Activated naive CD8-positive, alpha-beta T cell treated with anti-CD3 and anti-CD28 coated beads, Interleukin-2, amount 50 U/mL, for 24 hours (primary cell): ENCODE measurements around the gene MKRN2OS.

ENCODE experiments used
- ATAC-seq: fragments of 150-1000 bp; cut with Tn5 transposase; one replicate; pipeline ENCODE4 v1.10.0; 2021
- DNase-seq: peaks from one replicate; pipeline ENCODE4 v3.0.0; 2021
- H3K27ac Mint-ChIP-seq: one replicate; pipeline ENCODE4 v1.8.0; 2021; ENCODE audit warnings: mild to moderate bottlenecking, mixed read lengths
- H3K27me3 Mint-ChIP-seq: one replicate; pipeline ENCODE4 v1.8.0; 2021; ENCODE audit warnings: mixed read lengths
- H3K36me3 Mint-ChIP-seq: one replicate; pipeline ENCODE4 v1.8.0; 2021; ENCODE audit warnings: low read depth, mixed read lengths
- H3K4me1 Mint-ChIP-seq: one replicate; pipeline ENCODE4 v1.8.0; 2021; ENCODE audit warnings: mixed read lengths
- H3K4me3 Mint-ChIP-seq: one replicate; pipeline ENCODE4 v1.8.0; 2021; ENCODE audit warnings: mild to moderate bottlenecking, moderate library complexity, mixed read lengths
- H3K9me3 Mint-ChIP-seq: one replicate; pipeline ENCODE4 v1.8.0; 2021; ENCODE audit warnings: mixed read lengths

Gene MKRN2OS, protein sequence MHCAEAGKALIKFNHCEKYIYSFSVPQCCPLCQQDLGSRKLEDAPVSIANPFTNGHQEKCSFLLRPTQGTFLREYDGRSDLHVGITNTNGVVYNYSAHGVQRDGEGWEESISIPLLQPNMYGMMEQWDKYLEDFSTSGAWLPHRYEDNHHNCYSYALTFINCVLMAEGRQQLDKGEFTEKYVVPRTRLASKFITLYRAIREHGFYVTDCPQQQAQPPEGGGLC

DNA sequence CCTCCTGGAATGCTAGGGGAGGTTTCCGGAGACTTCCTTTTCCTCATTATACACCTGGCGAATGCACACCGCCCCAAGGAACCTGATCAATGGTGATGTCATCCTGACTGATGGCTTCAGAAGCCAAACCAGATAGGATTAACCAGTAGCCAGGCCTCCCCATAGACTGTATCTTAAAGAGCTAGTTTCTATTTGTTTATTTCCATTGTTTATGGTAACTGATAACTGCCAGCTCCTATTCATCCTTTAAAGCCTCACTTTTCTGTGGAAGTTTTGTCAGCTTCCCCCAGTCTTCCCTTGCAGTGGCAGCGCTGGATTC lies at the start of gene MKRN2OS:
TSS of gene MKRN2OS (minus strand) at position 27 of the 319 bp plus-strand sequence. CDS start 35 bp downstream, outside the sequence.
- Mint-ChIP-seq H3K27me3 (no peaks in the 10 kb centered on the region), H3K27ac (no peak within 1 kb of the TSS), H3K4me3 (no peak within 1 kb of the TSS), H3K4me1 (no peaks in the 10 kb centered on the region), H3K36me3 (no peaks in the 10 kb centered on the region), H3K9me3 (no peaks in the 10 kb centered on the region)
- ATAC-seq, result no peak
- DNase-seq, result no peak

DNA sequence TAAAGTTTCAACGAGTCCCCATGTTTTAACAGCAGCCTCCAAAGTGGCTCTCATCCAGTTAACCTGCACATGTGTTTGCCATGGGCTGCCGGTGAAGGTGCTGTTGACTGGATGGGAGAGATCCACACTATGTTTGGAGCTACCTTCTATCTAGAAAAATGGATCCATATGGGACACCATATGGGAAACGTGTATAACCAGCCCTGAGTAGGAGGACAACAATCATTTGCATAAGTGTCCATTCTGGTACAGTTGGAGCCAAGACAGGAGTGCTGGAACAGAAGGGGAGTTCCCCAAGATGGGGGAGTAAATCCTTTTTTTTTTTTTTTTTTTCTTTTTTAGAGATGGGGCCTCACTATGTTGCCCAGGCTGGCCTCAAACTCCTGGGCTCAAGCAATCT lies 48.2 kb upstream of the MKRN2OS start:
- Mint-ChIP-seq H3K4me1 (no peaks in the 10 kb centered on the region), H3K27me3 (no peaks in the 10 kb centered on the region), H3K27ac (peak overlapping the region; percentile 82), H3K36me3 (peaks cover 57% of the 10 kb centered on the region), H3K9me3 (no peaks in the 10 kb centered on the region), H3K4me3 (no peak overlapping the region)
- ATAC-seq, result no peak
- DNase-seq, result no peak

DNA sequence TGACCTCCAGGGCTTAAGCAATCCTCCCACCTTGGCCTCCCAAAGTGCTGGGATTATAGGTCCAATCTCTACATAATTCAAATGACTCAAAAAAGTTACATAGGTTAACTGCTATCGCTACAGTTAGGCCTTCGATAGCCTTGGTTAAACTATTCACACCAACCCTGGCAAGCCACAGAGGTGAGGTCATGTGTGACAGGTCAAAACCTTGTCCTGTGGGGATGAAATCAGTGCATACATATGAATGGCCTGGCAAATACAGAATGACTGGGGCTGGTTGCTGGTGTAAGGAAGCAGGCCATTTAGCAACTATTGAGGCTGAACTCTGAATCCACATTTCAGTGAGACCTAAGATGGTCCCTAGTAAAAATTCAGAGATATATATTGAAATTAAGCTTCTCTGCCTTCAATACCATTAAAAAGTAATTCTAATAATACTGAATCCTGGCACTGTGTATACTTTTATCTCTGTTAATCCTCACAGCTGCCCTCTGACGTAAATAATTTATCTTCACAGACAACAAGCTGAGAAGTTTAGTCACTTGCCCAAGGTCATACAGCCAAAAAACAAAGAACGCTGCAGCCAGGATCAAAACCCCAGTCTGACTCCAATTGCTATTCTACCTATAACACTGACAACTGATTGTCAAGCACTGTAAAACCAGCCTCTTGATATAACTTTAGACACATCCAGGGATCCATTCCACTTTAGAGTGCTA lies 46.9 kb upstream of the MKRN2OS start:
- Mint-ChIP-seq H3K27ac (peak overlapping the region; percentile 9), H3K4me1 (no peaks in the 10 kb centered on the region), H3K36me3 (peaks cover 58% of the 10 kb centered on the region), H3K4me3 (no peak overlapping the region), H3K9me3 (no peaks in the 10 kb centered on the region), H3K27me3 (no peaks in the 10 kb centered on the region)
- ATAC-seq (no peak), DNase-seq (no peak)

DNA sequence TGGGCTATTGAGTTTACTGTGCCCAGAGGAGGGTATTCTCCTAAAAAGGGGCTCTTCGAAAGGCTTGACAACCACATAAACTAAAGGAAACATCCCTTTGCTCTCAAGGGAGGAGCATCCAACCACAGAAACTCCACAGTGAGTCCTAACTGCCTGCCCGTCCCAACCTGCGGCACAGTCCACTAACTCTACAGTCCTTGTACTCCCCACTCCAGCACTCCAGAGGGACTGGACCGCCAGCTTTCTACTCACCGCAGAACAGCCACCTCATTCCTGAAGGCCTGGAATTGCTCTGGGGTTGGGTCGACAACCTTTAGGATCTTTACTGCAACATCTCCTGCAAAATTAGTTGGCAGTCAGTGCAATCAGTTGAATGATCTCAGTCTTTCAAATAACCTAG lies 46.2 kb upstream of the MKRN2OS start:
- Mint-ChIP-seq H3K4me1 (no peaks in the 10 kb centered on the region), H3K27ac (peak overlapping the region; percentile 9), H3K27me3 (no peaks in the 10 kb centered on the region), H3K4me3 (no peak overlapping the region), H3K9me3 (no peaks in the 10 kb centered on the region), H3K36me3 (peaks cover 55% of the 10 kb centered on the region)
- DNase-seq (no peak), ATAC-seq (no peak)

DNA sequence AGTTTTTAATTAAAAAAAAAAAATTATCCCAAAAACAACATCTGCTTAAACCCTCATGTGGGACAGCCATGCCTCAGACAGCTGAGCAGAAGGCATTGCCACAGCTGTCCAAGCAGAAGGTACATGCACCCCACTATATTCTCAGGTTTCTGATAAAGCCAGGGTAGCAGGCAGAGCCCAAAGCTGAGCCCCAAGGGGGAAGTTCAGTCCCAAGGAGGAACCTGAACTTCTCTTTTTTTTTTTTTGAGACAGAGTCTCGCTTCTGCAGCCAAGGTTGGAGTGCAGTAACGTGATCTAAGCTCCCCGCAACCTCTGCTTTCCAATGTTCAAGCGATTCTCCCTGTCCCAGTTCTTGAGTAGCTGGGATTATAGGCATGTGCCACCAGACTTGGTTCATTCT lies 44.8 kb upstream of the MKRN2OS start:
- no peak overlapping the region for H3K27ac Mint-ChIP-seq
- H3K4me3 Mint-ChIP-seq, result no peak overlapping the region
- DNase-seq, result no peak
- no peaks in the 10 kb centered on the region for H3K4me1 Mint-ChIP-seq
- no peaks in the 10 kb centered on the region for H3K27me3 Mint-ChIP-seq
- no peaks in the 10 kb centered on the region for H3K9me3 Mint-ChIP-seq
- ATAC-seq, result no peak
- H3K36me3 Mint-ChIP-seq, result peaks cover 52% of the 10 kb centered on the region

DNA sequence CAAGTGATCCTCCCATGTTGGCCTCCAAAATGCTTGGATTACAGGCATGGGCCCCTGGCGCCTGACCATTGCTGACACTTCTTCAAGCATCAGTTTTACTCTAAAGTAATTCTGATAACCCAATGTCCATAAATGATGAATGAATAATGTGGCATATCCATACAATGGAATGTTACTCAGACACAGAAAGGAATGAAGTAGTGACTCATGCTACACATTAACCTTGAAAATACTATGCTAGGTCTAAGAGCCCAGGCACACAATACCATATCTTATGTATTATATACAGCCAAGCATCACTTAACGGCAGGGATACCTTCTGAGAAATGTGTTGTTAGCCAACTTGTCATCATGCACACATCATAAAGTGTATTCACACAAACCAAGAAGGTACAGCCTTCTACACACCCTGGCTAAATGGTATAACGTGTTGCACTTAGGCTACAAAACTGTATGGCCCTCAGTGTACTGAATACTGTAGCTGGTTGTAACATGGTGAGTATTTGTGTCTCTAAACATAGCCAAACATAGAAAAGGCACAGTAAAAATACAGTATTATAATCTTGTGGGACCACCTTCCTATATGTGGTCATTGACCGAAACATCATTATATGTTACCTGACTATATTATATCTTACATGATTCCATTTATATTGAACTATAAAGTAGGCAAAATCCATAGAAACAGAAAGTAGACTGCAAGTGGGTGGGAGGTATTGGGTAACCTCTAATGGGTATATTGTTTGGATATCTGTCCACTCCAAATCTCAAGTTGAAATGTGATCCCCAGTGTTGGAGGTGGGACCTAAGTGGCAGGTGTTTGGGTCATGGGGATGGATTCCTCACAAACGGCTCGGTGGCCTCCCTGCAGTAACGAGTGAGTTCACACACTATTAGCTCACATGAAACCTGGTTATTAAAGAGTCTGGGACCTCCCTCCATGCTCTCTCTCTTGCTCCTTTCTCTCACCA lies 43.0 kb upstream of the MKRN2OS start:
- no peak overlapping the region for H3K4me3 Mint-ChIP-seq
- no peak for ATAC-seq

DNA sequence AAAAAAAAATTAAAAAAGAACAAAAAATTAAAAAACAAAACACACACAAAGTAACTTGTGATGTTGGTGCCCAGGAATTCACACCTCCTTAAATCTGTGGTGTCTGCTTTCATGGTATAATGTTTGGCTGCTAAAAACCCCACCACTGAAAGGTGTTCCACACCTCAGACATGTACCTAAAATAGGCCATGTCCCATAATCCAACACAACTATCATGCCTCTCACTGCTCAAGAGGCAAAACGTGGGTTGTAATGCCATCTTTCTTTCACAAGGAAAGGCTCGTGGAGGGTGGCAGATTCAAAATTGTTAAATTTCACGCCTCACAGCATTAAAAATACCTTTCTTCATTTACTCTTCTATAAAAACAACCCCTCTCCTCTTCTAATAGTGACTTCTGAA lies 41.1 kb upstream of the MKRN2OS start:
- Mint-ChIP-seq H3K4me1 (no peaks in the 10 kb centered on the region), H3K27ac (peak overlapping the region; percentile 42), H3K4me3 (no peak overlapping the region), H3K36me3 (peaks cover 47% of the 10 kb centered on the region), H3K27me3 (no peaks in the 10 kb centered on the region), H3K9me3 (no peaks in the 10 kb centered on the region)
- DNase-seq, result no peak
- ATAC-seq, result no peak

More for the DNA sequence above, 43.0 kb upstream of the MKRN2OS start:
- H3K27me3 Mint-ChIP-seq, result no peaks in the 10 kb centered on the region
- H3K36me3 Mint-ChIP-seq, result peaks cover 51% of the 10 kb centered on the region
- no peaks in the 10 kb centered on the region for H3K9me3 Mint-ChIP-seq
- no peak overlapping the region for H3K27ac Mint-ChIP-seq
- H3K4me1 Mint-ChIP-seq, result no peaks in the 10 kb centered on the region
- DNase-seq, result no peak

DNA sequence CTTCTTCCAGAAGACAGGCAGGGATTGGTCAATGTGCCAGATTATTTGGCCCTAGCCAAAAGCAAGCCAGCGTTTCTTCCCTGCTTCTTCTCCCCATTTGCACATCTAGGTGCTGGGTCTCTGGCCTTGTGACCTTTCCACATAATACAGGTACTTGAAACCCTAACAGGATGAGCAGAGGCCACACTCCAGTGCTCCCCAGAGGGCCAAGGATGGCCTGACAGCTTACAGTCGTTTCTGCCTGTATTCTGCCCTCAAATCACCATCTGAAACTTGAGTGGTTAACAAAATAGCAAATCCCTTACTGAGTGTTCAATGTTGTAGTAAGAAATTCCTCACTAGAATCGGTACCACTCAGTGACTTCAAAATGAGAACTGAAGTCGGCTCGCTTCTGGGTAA lies 40.7 kb upstream of the MKRN2OS start:
- no peaks in the 10 kb centered on the region for H3K9me3 Mint-ChIP-seq
- H3K4me3 Mint-ChIP-seq, result no peak overlapping the region
- no peak for ATAC-seq
- peak overlapping the region; percentile 42 for H3K27ac Mint-ChIP-seq
- no peak for DNase-seq
- H3K4me1 Mint-ChIP-seq, result no peaks in the 10 kb centered on the region
- peaks cover 47% of the 10 kb centered on the region for H3K36me3 Mint-ChIP-seq
- no peaks in the 10 kb centered on the region for H3K27me3 Mint-ChIP-seq

DNA sequence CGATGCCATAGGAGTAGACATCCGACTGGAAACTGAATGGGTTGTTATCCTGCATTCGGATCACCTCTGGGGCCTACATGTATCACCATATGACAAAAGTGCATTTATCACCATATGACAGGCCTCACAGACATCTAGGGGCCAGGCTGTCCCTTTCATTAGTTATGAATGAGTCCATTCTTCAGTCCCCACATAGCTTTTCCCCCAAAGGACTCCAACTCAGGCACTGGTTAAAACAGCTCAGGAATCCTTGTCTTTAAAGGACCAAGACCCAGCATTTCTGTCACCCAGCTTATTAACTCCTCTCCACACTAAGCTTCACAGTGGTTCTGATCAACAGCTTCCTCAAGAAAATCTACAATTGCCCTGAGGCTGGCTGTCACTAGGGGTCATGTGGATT lies 39.9 kb upstream of the MKRN2OS start:
- no peaks in the 10 kb centered on the region for H3K4me1 Mint-ChIP-seq
- H3K27me3 Mint-ChIP-seq, result no peaks in the 10 kb centered on the region
- no peak for DNase-seq
- H3K9me3 Mint-ChIP-seq, result no peaks in the 10 kb centered on the region
- H3K36me3 Mint-ChIP-seq, result peaks cover 41% of the 10 kb centered on the region
- no peak overlapping the region for H3K27ac Mint-ChIP-seq
- no peak overlapping the region for H3K4me3 Mint-ChIP-seq
- no peak for ATAC-seq

DNA sequence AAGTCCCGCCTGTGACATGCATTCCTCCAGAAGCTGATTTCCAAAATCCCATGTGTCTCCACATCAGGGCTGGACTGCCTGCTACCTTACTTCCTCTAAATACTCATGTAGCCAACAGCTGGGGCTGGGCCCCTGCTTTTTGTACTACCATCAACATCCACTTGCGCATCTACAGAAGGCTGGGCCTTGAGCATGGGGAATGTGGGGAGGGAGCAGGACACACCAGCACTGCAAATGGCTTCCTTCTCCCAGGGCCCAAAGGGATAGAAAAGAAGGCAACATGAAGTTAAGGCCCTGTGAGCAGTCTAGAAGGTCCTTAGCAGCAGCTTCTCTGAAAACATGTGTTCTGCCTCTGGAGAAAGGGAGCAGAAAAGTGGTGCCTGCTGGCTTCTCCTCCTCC lies 38.8 kb upstream of the MKRN2OS start:
- H3K4me1 Mint-ChIP-seq, result no peaks in the 10 kb centered on the region
- H3K36me3 Mint-ChIP-seq, result peaks cover 48% of the 10 kb centered on the region
- no peak for ATAC-seq
- H3K27ac Mint-ChIP-seq, result peak overlapping the region; percentile 22
- DNase-seq, result no peak
- no peak overlapping the region for H3K4me3 Mint-ChIP-seq
- H3K27me3 Mint-ChIP-seq, result no peaks in the 10 kb centered on the region
- H3K9me3 Mint-ChIP-seq, result no peaks in the 10 kb centered on the region

DNA sequence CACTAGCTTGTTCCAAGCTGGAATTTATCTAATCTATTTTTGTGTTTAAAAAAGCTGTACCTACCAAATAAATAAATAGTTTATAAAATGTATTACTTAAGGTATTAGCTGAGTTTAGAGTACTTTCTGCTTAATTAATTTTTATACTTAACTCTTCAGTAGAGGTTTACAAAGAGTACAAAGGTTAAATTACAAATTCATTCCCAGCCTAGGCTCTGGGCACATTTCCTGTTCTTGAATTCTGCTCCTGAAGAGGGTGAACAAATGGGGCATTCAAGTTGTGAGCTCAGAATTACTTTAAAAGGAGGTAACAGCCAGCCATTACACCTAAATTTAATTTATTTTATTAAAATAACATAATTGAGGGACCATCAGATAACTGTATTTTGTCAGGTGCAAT lies 38.0 kb upstream of the MKRN2OS start:
- Mint-ChIP-seq H3K4me1 (no peaks in the 10 kb centered on the region), H3K27me3 (no peaks in the 10 kb centered on the region), H3K4me3 (no peak overlapping the region), H3K9me3 (no peaks in the 10 kb centered on the region), H3K36me3 (peaks cover 48% of the 10 kb centered on the region), H3K27ac (no peak overlapping the region)
- ATAC-seq (no peak), DNase-seq (no peak)

DNA sequence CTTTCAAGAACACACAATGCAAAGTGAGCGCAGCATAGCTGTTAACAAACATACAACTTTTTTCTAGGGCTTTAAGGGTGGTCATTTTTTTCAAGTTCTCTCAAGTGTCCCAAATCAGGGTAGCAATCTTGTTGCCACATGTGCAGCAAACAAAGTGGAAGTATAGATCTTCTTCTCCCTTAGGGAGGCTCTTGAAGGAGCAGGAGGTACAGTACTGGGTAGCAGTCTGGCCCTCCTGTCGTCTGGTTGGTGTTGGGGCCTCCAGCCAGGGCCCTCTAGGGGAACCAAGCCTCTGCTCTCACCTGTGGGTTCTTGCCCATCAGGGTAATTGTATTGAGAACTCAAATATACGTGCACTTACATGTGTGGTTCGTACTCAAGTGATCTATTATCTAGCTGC lies 37.4 kb upstream of the MKRN2OS start:
- H3K27me3 Mint-ChIP-seq, result no peaks in the 10 kb centered on the region
- H3K27ac Mint-ChIP-seq, result no peak overlapping the region
- H3K9me3 Mint-ChIP-seq, result no peaks in the 10 kb centered on the region
- H3K4me1 Mint-ChIP-seq, result no peaks in the 10 kb centered on the region
- peaks cover 48% of the 10 kb centered on the region for H3K36me3 Mint-ChIP-seq
- ATAC-seq (no peak), DNase-seq (no peak)
- H3K4me3 Mint-ChIP-seq, result no peak overlapping the region

DNA sequence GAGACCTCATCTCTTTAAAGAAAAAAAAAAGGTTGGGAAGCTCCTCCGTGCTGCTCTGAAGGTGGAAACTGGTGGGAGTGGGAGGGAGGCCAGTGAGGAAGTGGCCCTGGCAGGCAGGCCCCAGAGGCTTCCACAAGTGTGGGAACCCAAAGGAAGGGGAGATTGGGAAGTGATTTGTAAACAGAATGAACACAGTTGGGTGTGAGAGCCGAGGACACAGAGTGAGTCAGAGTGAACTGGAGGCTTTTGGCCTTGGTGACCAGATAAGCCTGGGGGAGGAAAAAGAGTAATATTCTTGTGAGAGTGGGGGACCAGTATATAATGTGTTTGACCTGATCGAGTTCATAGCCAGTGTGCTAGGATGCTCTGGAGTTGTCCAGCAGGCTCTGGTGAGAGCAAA lies 34.6 kb upstream of the MKRN2OS start:
- peaks cover 3% of the 10 kb centered on the region for H3K9me3 Mint-ChIP-seq
- ATAC-seq (no peak), DNase-seq (no peak)
- no peak overlapping the region for H3K4me3 Mint-ChIP-seq
- H3K27me3 Mint-ChIP-seq, result no peaks in the 10 kb centered on the region
- no peaks in the 10 kb centered on the region for H3K4me1 Mint-ChIP-seq
- H3K36me3 Mint-ChIP-seq, result peaks cover 59% of the 10 kb centered on the region
- peak overlapping the region; percentile 57 for H3K27ac Mint-ChIP-seq

DNA sequence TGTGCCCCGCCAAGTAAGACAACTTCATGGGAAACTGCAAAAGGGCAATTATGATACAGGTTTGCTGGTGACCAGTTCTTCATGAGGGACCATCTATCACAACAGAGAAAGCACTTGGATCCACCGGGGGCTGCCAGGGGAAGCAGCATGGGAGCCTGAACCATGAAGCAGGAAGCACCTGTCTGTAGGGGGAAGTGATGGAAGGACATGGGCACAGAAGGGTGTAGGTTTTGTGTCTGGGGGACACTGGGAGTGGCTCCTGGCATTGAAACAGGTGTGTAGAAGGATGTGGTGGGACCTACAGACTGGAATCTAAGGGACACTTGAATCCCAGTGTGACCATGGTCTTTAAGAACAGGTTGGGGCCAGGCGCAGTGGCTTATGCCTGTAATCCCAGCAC lies 34.2 kb upstream of the MKRN2OS start:
- ATAC-seq, result no peak
- Mint-ChIP-seq H3K36me3 (peaks cover 60% of the 10 kb centered on the region), H3K27me3 (no peaks in the 10 kb centered on the region), H3K4me3 (no peak overlapping the region), H3K27ac (peak overlapping the region; percentile 57), H3K4me1 (no peaks in the 10 kb centered on the region), H3K9me3 (peaks cover 3% of the 10 kb centered on the region)
- DNase-seq, result no peak

DNA sequence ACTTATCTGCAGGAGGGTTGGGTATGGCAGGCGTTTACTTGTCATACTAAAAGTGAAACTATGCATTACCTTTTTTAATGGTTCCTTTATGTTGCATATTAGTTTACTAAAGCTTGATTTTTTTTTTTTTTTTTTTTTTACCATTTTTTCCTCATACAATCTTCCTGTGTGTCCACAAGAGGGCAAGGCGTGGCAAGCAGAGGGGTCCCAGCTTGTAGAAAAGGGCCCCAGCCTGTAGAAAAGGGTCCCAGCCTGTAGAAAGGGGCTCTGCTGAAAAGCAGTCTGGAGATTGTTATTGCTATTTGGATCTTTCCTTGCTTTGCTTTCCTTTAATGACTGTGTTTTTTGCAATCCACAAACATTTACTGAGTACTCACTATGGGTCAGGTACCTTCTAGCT lies 33.4 kb upstream of the MKRN2OS start:
- peaks cover 60% of the 10 kb centered on the region for H3K36me3 Mint-ChIP-seq
- no peak overlapping the region for H3K4me3 Mint-ChIP-seq
- no peaks in the 10 kb centered on the region for H3K4me1 Mint-ChIP-seq
- peaks cover 3% of the 10 kb centered on the region for H3K9me3 Mint-ChIP-seq
- no peak for DNase-seq
- no peaks in the 10 kb centered on the region for H3K27me3 Mint-ChIP-seq
- no peak overlapping the region for H3K27ac Mint-ChIP-seq
- no peak for ATAC-seq
